ENCODE data around the gene ACACA.
"Not testable (repeated sequence)": the region's sequence is repeated elsewhere in the genome, so short reads cannot be mapped to it uniquely, and the experiment has no call there.

ACACA gene

DNA sequence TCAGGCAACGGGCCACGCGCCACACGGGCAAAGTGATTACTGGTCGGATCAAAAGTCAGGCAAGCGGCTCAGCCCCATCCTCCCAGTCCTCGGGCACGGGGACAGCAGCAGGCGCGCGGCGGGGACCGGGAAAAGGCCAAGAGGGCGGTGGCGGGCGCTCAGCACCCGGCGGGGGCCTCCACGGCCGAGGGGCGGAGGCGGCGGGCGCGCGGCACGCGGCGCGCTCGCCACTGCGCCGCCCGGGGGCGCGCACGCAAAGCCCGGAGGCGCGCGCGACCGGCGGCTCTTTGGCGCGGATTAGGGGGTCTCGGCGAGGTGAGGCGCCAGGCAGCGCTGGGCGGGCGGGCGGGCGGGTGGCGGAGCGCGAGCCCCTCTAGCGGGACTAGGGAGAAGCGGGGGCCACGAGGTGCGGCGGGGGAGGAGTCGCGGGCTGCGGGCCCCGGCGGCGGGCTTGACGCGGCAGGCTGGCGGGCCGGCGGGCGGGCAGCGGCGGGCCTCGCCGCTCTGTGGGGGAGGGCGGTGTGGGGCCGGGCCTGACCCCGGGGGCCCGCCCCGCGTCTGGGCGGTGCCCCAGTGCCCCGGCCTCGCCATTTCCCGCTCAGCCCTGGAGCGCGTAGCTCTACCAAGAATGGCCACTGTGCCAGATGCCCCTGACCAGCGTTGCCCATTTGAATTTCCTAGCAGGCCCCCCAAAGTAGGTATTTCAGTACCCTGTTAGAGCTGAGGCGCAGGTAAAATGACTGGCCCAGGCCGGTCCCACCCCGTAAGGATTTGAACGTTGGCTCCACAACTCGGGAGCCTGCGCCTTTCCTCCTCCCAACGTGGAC, at the start of gene ACACA, which contains the start of gene TADA2A:
TSS of gene ACACA (minus strand) at position 202 of the 827 bp plus-strand sequence. CDS start 537 bp downstream, outside the sequence.
TSS of gene TADA2A (plus strand) at position 252 of the 827 bp plus-strand sequence. CDS start 4,480 bp downstream, outside the sequence.
- peak; percentile 90 for TF ChIP-seq POLR2A (IDR thresholded peaks at IDR 0.05; ENCODE audit: low read depth, low read length)
- DNase-seq (ENCODE audit: insufficient read length, low spot score), result peak; percentile 79
- FAIRE-seq, result no peak

DNA sequence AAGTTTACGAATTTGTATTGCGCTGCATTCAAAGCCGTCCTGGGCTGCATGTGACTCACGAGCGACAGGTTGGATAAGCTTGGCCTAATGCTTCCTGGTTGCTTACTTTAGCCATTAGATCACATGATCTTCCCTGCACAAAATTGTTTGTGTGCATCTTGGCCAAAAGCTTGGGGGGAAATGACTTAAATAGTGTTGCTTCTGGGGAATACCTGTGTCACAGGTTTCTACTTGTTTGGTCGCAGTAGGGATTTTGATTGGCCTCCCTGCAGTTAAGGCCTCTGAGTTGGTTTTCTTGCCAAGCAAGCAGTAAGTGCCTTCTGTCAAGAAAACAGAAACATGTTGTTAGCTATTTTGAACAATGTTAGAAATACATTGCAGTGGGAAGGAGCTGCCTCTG, 43.5 kb upstream of the ACACA start:
- DNase-seq (ENCODE audit: insufficient read length, low spot score) (no peak), FAIRE-seq (no peak)
- TF ChIP-seq POLR2A (IDR thresholded peaks at IDR 0.05; ENCODE audit: low read depth, low read length), result no peak

DNA sequence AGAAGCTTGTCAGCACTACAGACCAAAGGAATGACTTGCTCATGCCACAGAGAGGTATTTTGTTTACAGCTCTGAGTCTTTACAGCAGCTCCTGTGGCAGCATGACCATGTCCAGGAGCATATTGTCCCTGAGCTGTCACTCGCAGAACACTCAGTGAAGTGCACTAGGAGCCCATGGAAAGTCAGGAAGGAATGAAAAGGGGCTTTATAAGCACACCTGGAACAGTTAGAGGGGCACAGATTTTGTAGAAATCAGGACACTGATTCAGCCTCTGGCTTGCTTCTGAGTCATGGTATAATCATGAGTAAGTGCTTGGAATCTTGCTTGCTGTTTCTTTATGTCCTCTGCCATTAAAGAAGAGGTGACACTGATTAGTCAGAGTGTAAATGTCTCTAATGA, 41.0 kb upstream of the ACACA start:
- peak; percentile 26 for DNase-seq (ENCODE audit: insufficient read length, low spot score)
- TF ChIP-seq POLR2A (IDR thresholded peaks at IDR 0.05; ENCODE audit: low read depth, low read length), result no peak
- no peak for FAIRE-seq

DNA sequence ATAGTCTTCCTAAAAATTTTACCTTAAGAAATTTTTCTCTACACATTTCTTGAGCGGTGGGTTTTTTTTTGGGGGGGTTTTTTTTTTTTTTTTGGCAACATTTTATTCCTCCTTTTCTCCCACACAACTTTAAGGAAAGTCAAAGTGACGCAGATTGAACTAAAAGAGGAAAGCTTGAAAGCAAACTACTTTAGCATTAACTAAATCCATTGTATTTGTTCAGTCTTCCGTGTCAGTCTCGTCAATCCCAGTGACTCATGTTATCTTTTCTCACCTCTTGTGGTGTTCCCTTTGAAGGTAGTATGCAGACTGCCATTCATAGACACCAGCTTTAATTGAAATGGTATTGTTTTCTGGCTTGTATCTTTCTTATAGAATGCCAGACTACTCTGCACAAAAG, 39.4 kb upstream of the ACACA start:
- DNase-seq (ENCODE audit: insufficient read length, low spot score) (no peak), FAIRE-seq (no peak)
- no peak for TF ChIP-seq POLR2A (IDR thresholded peaks at IDR 0.05; ENCODE audit: low read depth, low read length)

DNA sequence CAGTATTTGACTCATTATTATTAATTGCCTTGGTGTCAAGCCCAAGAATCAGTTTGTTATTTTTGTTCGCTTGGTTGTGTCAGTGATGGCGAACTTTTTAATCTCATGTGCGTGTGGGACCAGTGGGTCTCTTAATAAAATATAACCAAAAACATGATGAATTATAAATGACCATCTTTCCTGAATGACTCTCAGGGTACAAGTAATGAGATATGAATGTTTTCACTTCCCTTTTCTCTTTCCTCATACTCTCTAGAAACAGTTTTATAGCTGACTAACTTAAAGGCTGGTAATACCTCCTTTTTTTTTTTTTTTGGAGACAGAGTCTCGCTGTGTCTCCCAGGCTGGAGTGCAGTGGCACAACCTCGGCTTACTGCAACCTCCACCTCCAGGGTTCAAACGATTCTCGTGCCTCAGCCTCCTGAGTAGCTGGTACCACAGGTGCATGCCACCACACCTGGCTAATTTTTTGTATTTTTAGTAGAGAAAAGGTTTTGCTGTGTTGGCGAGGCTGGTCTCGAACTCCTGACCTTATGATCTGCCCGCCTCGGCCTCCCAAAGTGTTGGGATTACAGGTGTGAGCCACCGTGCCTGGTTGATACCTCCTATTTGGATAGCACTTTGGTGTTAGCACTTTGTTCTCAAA, 34.9 kb upstream of the ACACA start:
- not testable (repeated sequence) for DNase-seq (ENCODE audit: insufficient read length, low spot score); FAIRE-seq

DNA sequence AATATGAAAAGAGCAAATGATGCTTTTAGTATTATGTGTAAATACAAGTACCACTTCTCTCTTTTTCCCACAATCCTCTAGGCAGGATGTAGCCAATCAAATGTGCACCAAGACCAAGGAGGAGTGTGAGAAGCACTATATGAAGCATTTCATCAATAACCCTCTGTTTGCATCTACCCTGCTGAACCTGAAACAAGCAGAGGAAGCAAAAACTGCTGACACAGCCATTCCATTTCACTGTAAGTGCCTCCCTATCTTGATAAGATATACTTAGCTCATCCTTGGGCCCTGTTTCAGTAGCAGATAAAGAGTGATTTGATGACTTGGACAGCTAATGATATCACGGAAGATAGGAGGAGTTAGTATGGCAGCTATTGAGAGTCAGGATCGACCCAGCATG, 33.8 kb upstream of the ACACA start:
- FAIRE-seq (no peak), DNase-seq (ENCODE audit: insufficient read length, low spot score) (no peak)
- TF ChIP-seq POLR2A (IDR thresholded peaks at IDR 0.05; ENCODE audit: low read depth, low read length), result no peak

DNA sequence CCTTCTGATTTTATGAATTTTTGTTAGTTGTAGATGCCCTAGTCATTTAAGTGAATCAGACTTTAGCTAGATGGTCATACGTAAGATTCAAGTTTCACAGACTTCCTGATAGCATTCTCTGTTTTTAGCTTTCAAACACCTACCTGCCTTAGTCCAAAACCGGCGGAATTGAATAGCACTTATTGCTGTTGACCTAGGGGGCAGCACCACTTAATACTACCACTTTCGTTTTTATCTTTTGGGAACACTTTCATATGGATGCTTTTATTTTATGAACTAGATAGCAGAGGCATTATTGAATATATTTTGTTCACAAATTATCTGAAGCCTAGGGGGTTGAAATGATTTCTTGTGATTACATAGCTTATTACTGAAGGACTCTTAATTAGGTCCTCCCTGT, 31.5 kb upstream of the ACACA start:
- FAIRE-seq, result no peak
- no peak for DNase-seq (ENCODE audit: insufficient read length, low spot score)
- TF ChIP-seq POLR2A (IDR thresholded peaks at IDR 0.05; ENCODE audit: low read depth, low read length), result no peak

DNA sequence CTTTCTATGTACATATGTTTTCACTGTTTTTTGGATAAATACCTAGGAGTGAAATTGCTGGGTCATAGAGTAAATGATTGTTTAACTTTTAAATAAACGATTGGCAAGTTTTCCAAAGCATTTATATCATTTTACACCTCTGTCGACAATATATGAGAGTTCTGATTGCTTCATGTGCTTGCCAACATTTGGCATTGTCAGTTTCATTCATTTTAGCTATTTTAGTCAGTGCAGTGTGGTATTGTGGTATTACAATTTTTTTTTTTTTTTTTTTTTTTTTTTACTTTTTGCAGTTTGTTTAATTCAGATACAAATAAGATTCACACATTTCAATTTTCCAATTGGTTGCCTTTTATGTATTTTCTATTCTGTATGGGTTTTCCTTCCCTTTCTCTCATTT, 26.0 kb upstream of the ACACA start:
- no peak for FAIRE-seq
- no peak for DNase-seq (ENCODE audit: insufficient read length, low spot score)
- no peak for TF ChIP-seq POLR2A (IDR thresholded peaks at IDR 0.05; ENCODE audit: low read depth, low read length)

DNA sequence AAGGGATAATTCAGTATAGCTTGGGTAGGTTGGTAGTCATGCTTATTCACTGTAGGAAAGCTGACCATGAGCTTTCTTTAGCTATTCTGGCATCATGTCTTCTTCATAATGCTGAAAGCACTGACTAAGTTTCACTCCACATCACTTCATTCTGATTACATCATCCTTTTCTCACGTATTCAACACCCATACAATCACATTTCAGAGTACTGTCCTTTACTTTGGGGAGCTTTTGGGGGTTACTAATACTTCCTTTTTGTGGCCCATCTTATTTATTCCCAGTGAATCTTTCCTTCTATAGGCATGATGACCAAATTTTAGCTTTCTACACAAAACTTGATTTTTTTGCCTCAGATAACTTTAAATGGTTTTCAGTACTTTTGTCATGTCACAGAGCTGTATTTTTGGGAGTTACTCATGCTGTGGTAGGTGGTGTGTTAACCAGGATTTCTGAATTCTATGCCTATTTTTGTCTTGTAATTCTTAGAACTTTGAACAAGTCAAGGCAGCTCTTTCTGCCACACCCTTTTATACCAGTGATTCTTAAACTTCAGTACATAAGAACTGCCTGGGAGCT, 23.5 kb upstream of the ACACA start:
- FAIRE-seq (no peak), DNase-seq (ENCODE audit: insufficient read length, low spot score) (no peak)
- TF ChIP-seq POLR2A (IDR thresholded peaks at IDR 0.05; ENCODE audit: low read depth, low read length), result no peak

DNA sequence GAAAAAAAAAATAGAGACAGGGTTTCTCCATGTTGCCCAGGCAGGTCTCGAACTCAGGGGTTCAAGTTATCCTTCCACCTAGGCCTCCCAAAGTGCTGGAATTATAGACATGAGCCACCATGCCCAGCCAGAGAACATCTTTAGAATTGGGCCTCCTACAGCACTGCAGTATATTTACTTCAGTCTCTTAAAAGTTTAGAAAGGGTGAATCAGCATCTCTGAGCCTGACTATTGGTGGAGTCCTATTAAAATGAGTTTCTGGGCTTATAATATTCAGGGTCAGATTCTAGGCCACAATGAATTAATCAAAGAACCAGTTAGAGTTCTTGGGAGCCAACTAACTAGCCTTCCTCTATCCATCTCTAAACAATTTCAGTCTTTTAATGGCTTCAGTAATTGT, 22.8 kb upstream of the ACACA start:
- no peak for FAIRE-seq
- DNase-seq (ENCODE audit: insufficient read length, low spot score), result no peak
- TF ChIP-seq POLR2A (IDR thresholded peaks at IDR 0.05; ENCODE audit: low read depth, low read length), result no peak

DNA sequence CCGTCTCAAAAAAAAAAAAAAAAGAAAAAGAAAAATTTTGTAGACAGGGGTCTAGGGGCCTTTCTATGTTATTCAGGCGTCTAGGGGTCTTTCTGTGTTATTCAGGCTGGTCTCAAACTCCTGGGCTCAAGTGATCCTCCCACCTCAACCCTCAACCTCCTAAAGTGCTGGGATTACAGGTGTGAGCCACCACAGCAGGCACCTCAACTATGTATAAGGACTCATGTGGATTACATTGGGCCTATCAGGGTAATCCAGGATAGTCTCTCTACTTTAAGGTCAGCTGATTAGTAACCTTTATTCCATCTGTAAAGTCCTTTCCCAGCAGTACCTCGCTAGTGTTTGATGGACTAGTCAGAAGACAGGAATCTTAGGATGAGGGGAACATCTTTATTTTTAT, 22.4 kb upstream of the ACACA start:
- FAIRE-seq (no peak), DNase-seq (ENCODE audit: insufficient read length, low spot score) (no peak)
- no peak for TF ChIP-seq POLR2A (IDR thresholded peaks at IDR 0.05; ENCODE audit: low read depth, low read length)

DNA sequence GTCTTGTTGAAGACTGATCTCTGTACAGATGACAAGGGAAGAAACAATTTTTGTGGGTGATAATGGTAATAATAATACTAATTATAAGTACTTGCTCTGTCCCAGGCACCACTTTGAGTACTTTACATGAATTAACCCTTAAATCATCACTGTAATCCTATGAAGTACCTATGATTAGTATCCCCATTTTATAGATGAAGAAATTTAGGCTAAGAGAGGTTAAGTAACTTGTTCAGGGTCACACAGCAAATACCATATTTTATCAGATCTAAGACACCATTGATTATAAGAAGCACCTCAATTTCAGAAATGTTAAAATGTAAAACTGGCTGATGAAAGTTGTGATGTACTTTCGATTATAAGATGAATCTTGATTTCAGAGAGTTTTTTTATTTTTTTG, 18.6 kb upstream of the ACACA start:
- no peak for TF ChIP-seq POLR2A (IDR thresholded peaks at IDR 0.05; ENCODE audit: low read depth, low read length)
- no peak for FAIRE-seq

DNA sequence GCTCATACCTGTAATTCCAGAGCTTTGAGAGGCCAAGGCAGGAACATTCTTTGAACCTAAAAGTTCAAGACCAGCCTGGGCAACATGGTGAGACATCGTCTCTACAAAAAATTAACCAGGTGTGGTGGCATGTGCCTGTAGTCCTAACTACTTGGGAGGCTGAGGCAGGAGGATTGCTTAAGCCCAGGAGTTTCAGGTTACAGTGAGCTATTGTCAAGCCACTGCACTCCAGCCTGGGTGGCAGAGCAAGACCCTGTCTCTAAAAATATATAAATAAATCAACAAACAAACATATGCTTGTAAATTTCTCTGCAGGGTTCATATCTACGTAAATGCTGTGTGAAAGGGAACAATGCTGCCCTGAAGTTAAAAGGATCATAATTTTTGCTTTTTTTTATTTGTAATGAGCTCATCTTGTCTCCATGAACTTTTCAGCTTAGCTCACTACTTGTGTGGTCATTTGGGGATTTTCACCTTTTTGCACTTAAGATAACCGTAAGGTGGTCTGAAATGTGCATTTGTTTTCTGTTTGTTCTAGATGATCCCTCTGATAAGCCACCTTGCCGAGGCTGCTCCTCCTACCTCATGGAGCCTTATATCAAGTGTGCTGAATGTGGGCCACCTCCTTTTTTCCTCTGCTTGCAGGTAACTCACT, 16.5 kb upstream of the ACACA start:
- DNase-seq (ENCODE audit: insufficient read length, low spot score), result no peak
- TF ChIP-seq POLR2A (IDR thresholded peaks at IDR 0.05; ENCODE audit: low read depth, low read length), result no peak
- FAIRE-seq, result no peak

More for the DNA sequence above, 18.6 kb upstream of the ACACA start:
- no peak for DNase-seq (ENCODE audit: insufficient read length, low spot score)

DNA sequence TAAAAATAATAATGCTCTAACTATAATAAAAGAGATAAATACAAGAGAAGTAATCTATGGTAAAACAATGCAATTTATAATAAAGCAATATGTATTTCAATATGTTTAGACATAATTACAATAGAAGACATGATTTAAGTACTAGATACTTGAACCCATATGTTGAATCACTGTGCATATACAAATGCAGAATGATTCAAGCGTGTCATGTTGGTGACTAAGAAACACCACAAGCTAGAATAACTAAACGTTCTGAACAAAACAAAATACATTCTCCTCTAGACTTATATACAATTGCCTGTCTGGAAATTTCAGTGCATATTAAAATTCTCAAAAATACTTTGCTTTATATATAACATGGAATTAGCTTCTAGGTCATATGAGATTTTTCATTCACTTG, 11.2 kb upstream of the ACACA start:
- FAIRE-seq (no peak), DNase-seq (ENCODE audit: insufficient read length, low spot score) (no peak)
- no peak for TF ChIP-seq POLR2A (IDR thresholded peaks at IDR 0.05; ENCODE audit: low read depth, low read length)
